Spleen (tissue), 11 donors: ENCODE measurements around the gene CSNK1D. TPM values are rescaled to one million over a fixed set of nuclear protein-coding genes. Genes with fewer than 3 reads are reported as not detected.

Experiments
- DNase-seq: peaks from one replicate; pipeline ENCODE4 v3.0.0-alpha.2; 2020
- H3K27ac ChIP-seq, 8 donors: fragments of 200-600 bp; sonication (generic) in 7 of 8; 1 replicate in 4 of 8; 2 replicates in 4 of 8; pipeline versions ENCODE4 v1.5.0 to v1.8.0; 2016 to 2021; ENCODE audit warnings: inconsistent platforms in 4 of 8, mild to moderate bottlenecking in 4 of 8, moderate library complexity in 1 of 8
- H3K27me3 ChIP-seq, 7 donors: fragments of 200-600 bp; sonication (generic) in 6 of 7; replicated peaks in 1 of 7; 1 replicate in 4 of 7; 2 replicates in 3 of 7; pipeline versions ENCODE4 v1.5.0 to v1.8.0; 2016 to 2021; ENCODE audit warnings: inconsistent platforms in 3 of 7, mild to moderate bottlenecking in 1 of 7
- H3K36me3 ChIP-seq, 6 donors: fragments of 200-600 bp; sonication (generic) in 5 of 6; 1 replicate in 4 of 6; 2 replicates in 2 of 6; pipeline versions ENCODE4 v1.5.0 to v1.8.0; 2016 to 2021; ENCODE audit warnings: inconsistent platforms in 2 of 6
- H3K4me1 ChIP-seq, 6 donors: fragments of 200-600 bp; sonication (generic) in 5 of 6; 1 replicate in 3 of 6; 2 replicates in 3 of 6; pipeline versions ENCODE4 v1.5.0 to v1.8.0; 2016 to 2021; ENCODE audit warnings: inconsistent platforms in 3 of 6
- H3K4me3 ChIP-seq, 8 donors: fragments of 200-600 bp; sonication (generic) in 7 of 8; 1 replicate in 4 of 8; 2 replicates in 4 of 8; pipeline versions ENCODE4 v1.5.0 to v1.8.0; 2016 to 2021; ENCODE audit warnings: inconsistent platforms in 4 of 8, mild to moderate bottlenecking in 4 of 8, moderate library complexity in 2 of 8
- H3K9me3 ChIP-seq, 8 donors: fragments of 200-600 bp; sonication (generic) in 7 of 8; 1 replicate in 4 of 8; 2 replicates in 4 of 8; pipeline versions ENCODE4 v1.5.0 to v1.8.0; 2016 to 2021; ENCODE audit warnings: inconsistent platforms in 4 of 8
- POLR2A ChIP-seq, 3 donors: fragments of 450-650 bp; IDR thresholded peaks; one replicate each; pipeline ENCODE4 v1.5.1; 2017; ENCODE audit warnings: antibody characterized with exemption in 3 of 3, mild to moderate bottlenecking in 1 of 3
- POLR2AphosphoS5 ChIP-seq, 3 donors: sonication (generic); formaldehyde crosslinking; IDR thresholded peaks; one replicate each; pipeline ENCODE4 v1.5.1; 2017; ENCODE audit warnings: antibody characterized with exemption in 3 of 3
- WGBS, 5 donors: extraction: QIAGEN DNeasy Blood & Tissue Kit in 3 of 5; methylation state at CpG; one replicate each; pipeline versions ENCODE4 v1.1.5 to v1.1.7; 2013 to 2018; 5-methylcytosine and 5-hydroxymethylcytosine counted together
- intact Hi-C: fragments of 100-400 bp; cut with DNase I; formaldehyde crosslinking; loops from one replicate; pipeline ENCODE4 v1.15.0; 2023; ENCODE audit warnings: low total_unique reads
- polyA plus RNA-seq, 3 donors: library from polyadenylated mRNA; stranded (reverse); fragments of 200-250 nt; gene quantifications; one replicate each; pipeline ENCODE4 v1.2.1, GENCODE V29; 2013
- total RNA-seq, 7 donors: library from RNA; depleted of rRNA in 3 of 7; stranded (reverse); fragments of >200 nt in 3 of 7; fragmentation: NEBNext Ultra II Directional in 4 of 7; extraction: Animal tissue kit (Norgen Biotek cat#: 25700) in 4 of 7; gene quantifications; one replicate each; pipeline versions ENCODE4 v1.1.0 to v1.2.1, GENCODE V29; 2016 to 2021
- TF ChIP-seq, protein P1 (sequence below), 11 experiments: fragments of 200-600 bp in 7 of 11; fragments of 450-650 bp in 4 of 11; sonication (generic) in 4 of 11; IDR thresholded peaks in 8 of 11; conservative IDR thresholded peaks in 3 of 11; 1 replicate in 7 of 11; 2 replicates in 4 of 11; pipeline versions ENCODE4 v1.4.0 to v1.8.0; 2016 to 2021; ENCODE audit warnings: antibody characterized with exemption in 11 of 11, inconsistent platforms in 4 of 11, mild to moderate bottlenecking in 1 of 11
- donor health status: healthy with polysubstance abuse.
- donor health status: DM: no; HTN: no; CAD: no; lungs with moderate emphysema.
- donor health status: DM: no; HTN: no; CAD: no.
- donor health status: Bipolar disorder and iron deficiency.
- donor health status: healthy.
- donor health status: DM: no; HTN: no; CAD: no.
- donor health status: DM: yes; HTN: yes; CAD: no.

The CSNK1D gene
- total and polyA plus RNA-seq, 10 donors: 46.5 to 216 (median 119) TPM

DNA sequence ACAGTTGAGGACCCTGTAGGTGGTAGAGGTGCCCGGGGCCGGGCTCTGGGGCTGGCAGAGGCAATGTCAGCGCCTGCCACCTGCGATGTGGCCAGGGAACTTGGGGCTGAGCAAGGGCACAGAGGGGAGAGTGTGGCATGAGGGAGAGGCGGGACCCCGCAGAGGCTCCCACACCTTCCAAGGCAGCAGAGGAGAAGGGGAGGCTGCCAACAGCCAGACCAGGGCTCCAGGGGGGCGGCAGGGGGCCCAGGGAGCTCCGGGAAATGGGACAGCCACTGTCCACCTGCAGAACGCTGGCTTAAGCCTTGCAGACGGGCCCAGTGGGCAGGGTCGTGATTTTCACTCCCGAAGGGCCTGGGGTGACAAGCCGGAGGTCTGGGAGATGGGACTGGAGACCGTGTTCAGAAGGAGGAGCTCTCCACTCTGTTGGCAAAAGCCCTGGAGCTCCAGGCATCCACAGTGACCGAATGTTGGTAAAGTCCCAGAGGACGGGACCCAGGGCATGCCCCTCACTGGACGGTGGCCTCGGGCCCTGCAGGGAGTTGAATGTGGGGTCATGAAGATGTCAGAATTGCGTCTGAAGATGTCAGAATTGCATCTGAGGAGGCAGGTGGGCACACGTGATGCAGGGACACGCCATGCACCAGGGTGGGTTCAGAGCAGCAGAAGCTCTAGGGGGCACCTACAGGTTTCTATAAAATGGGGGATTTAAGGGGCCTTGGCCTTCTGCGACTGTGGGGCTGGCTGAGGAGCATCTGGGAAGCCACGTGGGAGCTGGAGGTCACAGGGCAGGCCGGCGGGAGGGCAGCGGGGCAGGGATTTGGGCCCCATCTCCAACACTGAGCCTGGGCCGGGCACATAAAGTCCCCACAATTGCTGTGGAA lies 25.3 kb upstream of the CSNK1D start:
- peak overlapping the region; percentile 92 to 100 (median 97) for H3K27ac ChIP-seq
- H3K36me3 ChIP-seq: no peaks in the 10 kb centered on the region
- TF ChIP-seq POLR2A (IDR thresholded peaks at IDR 0.05) (no peak), POLR2AphosphoS5 (IDR thresholded peaks at IDR 0.05) (no peak)
- TF ChIP-seq, protein P1, sequence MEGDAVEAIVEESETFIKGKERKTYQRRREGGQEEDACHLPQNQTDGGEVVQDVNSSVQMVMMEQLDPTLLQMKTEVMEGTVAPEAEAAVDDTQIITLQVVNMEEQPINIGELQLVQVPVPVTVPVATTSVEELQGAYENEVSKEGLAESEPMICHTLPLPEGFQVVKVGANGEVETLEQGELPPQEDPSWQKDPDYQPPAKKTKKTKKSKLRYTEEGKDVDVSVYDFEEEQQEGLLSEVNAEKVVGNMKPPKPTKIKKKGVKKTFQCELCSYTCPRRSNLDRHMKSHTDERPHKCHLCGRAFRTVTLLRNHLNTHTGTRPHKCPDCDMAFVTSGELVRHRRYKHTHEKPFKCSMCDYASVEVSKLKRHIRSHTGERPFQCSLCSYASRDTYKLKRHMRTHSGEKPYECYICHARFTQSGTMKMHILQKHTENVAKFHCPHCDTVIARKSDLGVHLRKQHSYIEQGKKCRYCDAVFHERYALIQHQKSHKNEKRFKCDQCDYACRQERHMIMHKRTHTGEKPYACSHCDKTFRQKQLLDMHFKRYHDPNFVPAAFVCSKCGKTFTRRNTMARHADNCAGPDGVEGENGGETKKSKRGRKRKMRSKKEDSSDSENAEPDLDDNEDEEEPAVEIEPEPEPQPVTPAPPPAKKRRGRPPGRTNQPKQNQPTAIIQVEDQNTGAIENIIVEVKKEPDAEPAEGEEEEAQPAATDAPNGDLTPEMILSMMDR (IDR thresholded peaks at IDR 0.05 in 8 of 11, conservative IDR thresholded peaks at IDR 0.05 in 3 of 11): peak in 2 of 11 experiments; percentile 2 to 7
- H3K4me1 ChIP-seq: peaks cover 23 to 100% (median 85%) of the 10 kb centered on the region in 6 donors
- peaks cover 0 to 21% (median 7%) of the 10 kb centered on the region in 7 donors for H3K27me3 ChIP-seq
- H3K9me3 ChIP-seq: no peaks in the 10 kb centered on the region
- DNase-seq: no peak
- intact Hi-C loops: no loop called here
- 59 to 70% (median 63%) methylated on average over 27 of the region's 27 CpGs for WGBS, 5 donors
- H3K4me3 ChIP-seq: peak overlapping the region; percentile 14 to 70 (median 44)

- 0 to 4% (median 0%) methylated on average over 27 to 36 of the region's 36 CpGs for WGBS, 5 donors
- DNase-seq: peak; percentile 97
- H3K9me3 ChIP-seq: no peaks in the 10 kb centered on the region
- H3K4me3 ChIP-seq: peak overlapping the region; percentile 14 to 70 (median 44)
- H3K27ac ChIP-seq: peak overlapping the region; percentile 92 to 100 (median 97)
- H3K4me1 ChIP-seq: peaks cover 19 to 96% (median 81%) of the 10 kb centered on the region in 6 donors
- no peaks in the 10 kb centered on the region for H3K36me3 ChIP-seq
- TF ChIP-seq POLR2A (IDR thresholded peaks at IDR 0.05) (peak; percentile 15 to 86 (median 81)), POLR2AphosphoS5 (IDR thresholded peaks at IDR 0.05) (peak; percentile 95 to 99 (median 97))
- TF ChIP-seq, protein P1 (IDR thresholded peaks at IDR 0.05 in 8 of 11, conservative IDR thresholded peaks at IDR 0.05 in 3 of 11): peak in 3 of 11 experiments; percentile 2 to 9 (median 6)
- intact Hi-C loops: no loop called here
- H3K27me3 ChIP-seq: peaks cover 0 to 14% (median 0%) of the 10 kb centered on the region in 7 donors
Measured at GRCh38 chr17:82297714-82298537, 24.4 kb upstream of the CSNK1D start.

- peaks cover 19 to 90% (median 75%) of the 10 kb centered on the region in 6 donors for H3K4me1 ChIP-seq
- TF ChIP-seq, protein P1 (IDR thresholded peaks at IDR 0.05 in 8 of 11, conservative IDR thresholded peaks at IDR 0.05 in 3 of 11): peak in 2 of 11 experiments; percentile 7 to 21
- TF ChIP-seq POLR2A (IDR thresholded peaks at IDR 0.05): peak; percentile 45 to 74 (median 65)
- TF ChIP-seq POLR2AphosphoS5 (IDR thresholded peaks at IDR 0.05): peak; percentile 94 to 99 (median 97)
- 12 to 16% (median 13%) methylated on average over 15 to 19 of the region's 19 CpGs for WGBS, 5 donors
- peak; percentile 97 for DNase-seq
- peaks cover 0 to 8% (median 0%) of the 10 kb centered on the region in 7 donors for H3K27me3 ChIP-seq
- intact Hi-C loops: no loop called here
- H3K36me3 ChIP-seq: no peaks in the 10 kb centered on the region
- H3K27ac ChIP-seq: peak overlapping the region; percentile 92 to 100 (median 97)
- no peaks in the 10 kb centered on the region for H3K9me3 ChIP-seq
- H3K4me3 ChIP-seq: peak overlapping the region in 7 of 8 donors; percentile 35 to 70 (median 47)
Measured at GRCh38 chr17:82297280-82297713, 23.8 kb upstream of the CSNK1D start.
